ENCODE measurements around the gene GABBR2. TPM values are rescaled to one million over a fixed set of nuclear protein-coding genes. Genes with fewer than 3 reads are reported as not detected.

Gene GABBR2
- total RNA-seq, 4 donors from 2014 or later = 0.32 to 1.7 TPM; not detected in 2

DNA sequence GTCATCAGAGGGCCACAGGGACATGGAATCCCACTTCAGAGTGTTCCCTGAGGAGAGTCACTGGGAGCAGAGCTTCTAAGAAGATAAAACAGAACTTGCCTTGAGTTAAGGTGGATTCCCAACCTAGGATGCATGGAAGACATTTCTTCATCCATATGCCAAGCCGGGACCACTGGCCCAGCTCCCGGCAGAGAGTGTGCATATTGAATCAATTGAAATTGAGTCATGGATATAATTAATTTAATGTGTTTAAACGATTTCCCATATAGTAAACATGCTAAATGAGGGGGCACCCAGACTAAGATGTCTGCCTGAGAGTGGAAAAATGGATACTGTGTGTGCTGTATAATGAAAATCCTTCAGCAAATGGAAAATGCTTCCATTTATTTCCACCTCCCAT is 258.9 kb downstream of the GABBR2 start:
- H3K27ac ChIP-seq = no peak overlapping the region
- no peak for TF ChIP-seq POLR2AphosphoS5 (IDR thresholded peaks at IDR 0.05)
- TF ChIP-seq CTCF (IDR thresholded peaks at IDR 0.05) = no peak
- TF ChIP-seq EP300 (IDR thresholded peaks at IDR 0.05) = no peak
- TF ChIP-seq POLR2A (IDR thresholded peaks at IDR 0.05) = no peak
- peaks cover 6% of the 10 kb centered on the region for H3K27me3 ChIP-seq
- H3K9me3 ChIP-seq = no peaks in the 10 kb centered on the region
- WGBS = 78% methylated on average over 3 of the region's 3 CpGs
- no peaks in the 10 kb centered on the region for H3K4me1 ChIP-seq
- no peak overlapping the region for H3K4me3 ChIP-seq
- no peaks in the 10 kb centered on the region for H3K36me3 ChIP-seq
- DNase-seq (ENCODE audit: low spot score in 2 of 2) = no peak

GRCh38 chr9:98445576-98445975 is 263.2 kb downstream of the GABBR2 start:
- WGBS = 71% methylated on average over 1 of the region's 1 CpG
- no peak for DNase-seq (ENCODE audit: low spot score in 2 of 2)
- no peaks in the 10 kb centered on the region for H3K9me3 ChIP-seq
- H3K4me3 ChIP-seq = no peak overlapping the region
- TF ChIP-seq POLR2A (IDR thresholded peaks at IDR 0.05) (no peak), POLR2AphosphoS5 (IDR thresholded peaks at IDR 0.05) (no peak), EP300 (IDR thresholded peaks at IDR 0.05) (no peak), CTCF (IDR thresholded peaks at IDR 0.05) (no peak)
- H3K27ac ChIP-seq = no peak overlapping the region
- H3K36me3 ChIP-seq = no peaks in the 10 kb centered on the region
- H3K4me1 ChIP-seq = no peaks in the 10 kb centered on the region
- peaks cover 4% of the 10 kb centered on the region for H3K27me3 ChIP-seq

DNA sequence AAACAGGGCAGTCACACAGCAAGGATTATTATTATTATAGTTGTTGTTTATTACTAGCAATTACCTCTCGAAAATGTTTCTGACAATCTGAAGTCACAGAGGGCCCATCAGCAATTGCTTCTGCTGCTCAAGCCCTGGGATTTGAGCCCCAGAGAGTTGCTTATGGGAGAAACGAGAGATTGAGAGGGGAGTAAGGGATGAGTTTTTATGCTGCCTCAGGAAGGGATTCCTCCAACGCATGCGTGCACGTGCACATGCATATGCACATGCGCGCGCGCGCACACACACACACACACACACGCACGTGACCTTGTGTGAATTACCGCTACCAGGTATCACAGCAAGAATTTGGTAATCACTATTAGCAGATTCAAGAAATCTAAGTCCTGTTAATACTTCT is 264.1 kb downstream of the GABBR2 start:
- 70% methylated on average over 13 of the region's 13 CpGs for WGBS
- peaks cover 4% of the 10 kb centered on the region for H3K27me3 ChIP-seq
- DNase-seq (ENCODE audit: low spot score in 2 of 2) = no peak
- no peaks in the 10 kb centered on the region for H3K36me3 ChIP-seq
- no peaks in the 10 kb centered on the region for H3K9me3 ChIP-seq
- H3K4me1 ChIP-seq = no peaks in the 10 kb centered on the region
- H3K4me3 ChIP-seq = no peak overlapping the region
- no peak overlapping the region for H3K27ac ChIP-seq
- TF ChIP-seq POLR2A (IDR thresholded peaks at IDR 0.05) (no peak), EP300 (IDR thresholded peaks at IDR 0.05) (no peak), POLR2AphosphoS5 (IDR thresholded peaks at IDR 0.05) (no peak), CTCF (IDR thresholded peaks at IDR 0.05) (no peak)

- TF ChIP-seq EP300 (IDR thresholded peaks at IDR 0.05) = no peak
- TF ChIP-seq POLR2AphosphoS5 (IDR thresholded peaks at IDR 0.05) = no peak
- no peak for TF ChIP-seq POLR2A (IDR thresholded peaks at IDR 0.05)
- no peak for TF ChIP-seq CTCF (IDR thresholded peaks at IDR 0.05)
Measured at GRCh38 chr9:98442541-98442940, 266.2 kb downstream of the GABBR2 start.

DNA sequence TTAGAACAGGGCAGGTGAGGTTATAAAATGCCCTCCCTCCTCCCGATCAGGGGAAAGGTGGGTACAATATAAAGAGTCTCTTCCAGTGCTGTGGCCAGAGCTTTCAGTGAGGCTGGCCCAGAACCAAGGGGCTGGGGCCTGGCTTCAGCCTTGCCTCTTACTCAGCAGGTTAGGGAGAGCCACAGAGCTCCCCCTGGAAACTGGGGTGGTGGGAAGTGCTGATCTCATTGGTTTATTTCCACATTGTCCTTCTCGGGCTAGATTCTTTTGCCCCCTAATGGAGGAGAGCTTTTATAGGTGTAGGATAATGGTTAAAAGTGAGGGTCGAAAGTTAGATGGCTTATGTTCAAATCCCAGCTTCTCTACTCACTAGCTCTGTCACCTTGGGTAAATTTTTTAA is 266.6 kb downstream of the GABBR2 start:
- Histone ChIP-seq H3K4me1 (no peaks in the 10 kb centered on the region), H3K36me3 (no peaks in the 10 kb centered on the region), H3K4me3 (no peak overlapping the region), H3K27ac (no peak overlapping the region), H3K27me3 (peaks cover 8% of the 10 kb centered on the region), H3K9me3 (no peaks in the 10 kb centered on the region)
- DNase-seq (ENCODE audit: low spot score in 2 of 2) = no peak
- WGBS = 60% methylated on average over 3 of the region's 3 CpGs
- TF ChIP-seq EP300 (IDR thresholded peaks at IDR 0.05) (no peak), POLR2AphosphoS5 (IDR thresholded peaks at IDR 0.05) (no peak), POLR2A (IDR thresholded peaks at IDR 0.05) (no peak), CTCF (IDR thresholded peaks at IDR 0.05) (no peak)

More at GRCh38 chr9:98442541-98442940, 266.2 kb downstream of the GABBR2 start:
- peaks cover 8% of the 10 kb centered on the region for H3K27me3 ChIP-seq
- DNase-seq (ENCODE audit: low spot score in 2 of 2) = no peak
- no peak overlapping the region for H3K27ac ChIP-seq
- no peak overlapping the region for H3K4me3 ChIP-seq
- no peaks in the 10 kb centered on the region for H3K4me1 ChIP-seq
- no peaks in the 10 kb centered on the region for H3K36me3 ChIP-seq
- WGBS = 34% methylated on average over 2 of the region's 2 CpGs
- H3K9me3 ChIP-seq = no peaks in the 10 kb centered on the region

Data from suprapubic skin (tissue), 4 donors.